Measurements from ENCODE around the gene TNNT2. TPM values are rescaled to one million over a fixed set of nuclear protein-coding genes. Genes with fewer than 3 reads are reported as not detected.

TNNT2 gene
- total RNA-seq, 1 experiment from 2014 or later: 0.17 TPM

GRCh38 chr1:201321826-201322390 is 55.6 kb downstream of the TNNT2 start:
- no peaks in the 10 kb centered on the region for H3K36me3 ChIP-seq (replicated peaks; ENCODE audit: control insufficient read depth, insufficient read depth, low read length)
- no peak overlapping the region for H3K4me3 ChIP-seq (ENCODE audit: insufficient read depth, low read depth, low read length)
- DNase-seq: no peak
- no peaks in the 10 kb centered on the region; the same call in 1 of the 2 replicates for H3K27me3 ChIP-seq (ENCODE audit: control insufficient read depth, insufficient read depth, low read length)

DNA sequence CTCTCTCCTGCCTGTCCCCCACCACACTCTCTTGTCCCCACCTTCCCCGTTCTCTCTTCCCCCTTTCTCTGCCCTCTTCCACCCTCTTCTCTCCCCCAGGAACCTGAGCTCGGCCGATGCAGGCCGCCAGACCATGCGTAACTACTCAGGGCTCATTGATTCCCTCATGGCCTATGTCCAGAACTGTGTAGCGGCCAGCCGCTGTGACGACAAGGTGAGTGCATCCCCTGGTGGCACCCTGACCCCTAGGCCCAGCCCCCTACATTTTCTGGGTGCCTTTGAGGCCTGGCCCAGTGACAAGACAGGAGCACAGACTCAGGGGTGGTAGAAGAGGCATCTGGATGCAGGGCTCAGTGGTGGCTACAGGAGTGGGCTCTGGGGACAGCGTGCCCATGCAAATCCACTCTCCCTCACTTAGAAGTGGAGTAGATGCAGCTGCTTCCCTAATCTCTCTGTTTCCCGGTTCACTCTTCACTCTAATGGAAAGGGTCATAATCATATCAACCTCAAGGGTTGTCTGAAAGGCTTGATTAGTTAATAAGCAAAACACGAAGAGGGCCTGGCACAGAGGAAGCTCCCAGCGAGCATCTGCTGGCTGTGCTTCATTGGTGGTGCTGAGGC is 57.2 kb downstream of the TNNT2 start:
- Histone ChIP-seq H3K4me3 (ENCODE audit: insufficient read depth, low read depth, low read length) (no peak overlapping the region), H3K36me3 (replicated peaks; ENCODE audit: control insufficient read depth, insufficient read depth, low read length) (no peaks in the 10 kb centered on the region), H3K27me3 (ENCODE audit: control insufficient read depth, insufficient read depth, low read length) (no peaks in the 10 kb centered on the region; the same call in 1 of the 2 replicates)
- no peak for DNase-seq

DNA sequence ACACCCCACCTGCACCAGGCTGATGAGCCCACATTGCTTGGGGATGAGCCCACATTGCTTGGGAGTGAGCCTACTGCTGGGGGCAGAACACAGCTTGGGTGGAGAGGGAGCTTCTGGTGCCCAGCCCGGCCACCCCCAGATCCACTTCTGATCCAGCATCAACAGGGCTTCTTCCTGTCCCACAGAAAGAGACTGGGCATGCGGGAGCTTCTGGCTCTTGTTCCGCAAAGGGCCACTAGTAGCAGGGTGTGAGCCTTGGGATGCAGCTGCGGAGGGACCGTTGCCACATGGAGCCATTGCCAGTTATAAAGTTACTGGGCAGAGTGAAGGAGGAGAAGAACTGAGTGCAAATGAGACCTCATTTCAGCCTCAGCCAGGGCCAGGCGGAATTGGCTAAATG is 57.8 kb downstream of the TNNT2 start:
- H3K36me3 ChIP-seq (replicated peaks; ENCODE audit: control insufficient read depth, insufficient read depth, low read length): no peaks in the 10 kb centered on the region
- no peak for DNase-seq
- H3K4me3 ChIP-seq (ENCODE audit: insufficient read depth, low read depth, low read length): no peak overlapping the region
- no peaks in the 10 kb centered on the region; the same call in 1 of the 2 replicates for H3K27me3 ChIP-seq (ENCODE audit: control insufficient read depth, insufficient read depth, low read length)

DNA sequence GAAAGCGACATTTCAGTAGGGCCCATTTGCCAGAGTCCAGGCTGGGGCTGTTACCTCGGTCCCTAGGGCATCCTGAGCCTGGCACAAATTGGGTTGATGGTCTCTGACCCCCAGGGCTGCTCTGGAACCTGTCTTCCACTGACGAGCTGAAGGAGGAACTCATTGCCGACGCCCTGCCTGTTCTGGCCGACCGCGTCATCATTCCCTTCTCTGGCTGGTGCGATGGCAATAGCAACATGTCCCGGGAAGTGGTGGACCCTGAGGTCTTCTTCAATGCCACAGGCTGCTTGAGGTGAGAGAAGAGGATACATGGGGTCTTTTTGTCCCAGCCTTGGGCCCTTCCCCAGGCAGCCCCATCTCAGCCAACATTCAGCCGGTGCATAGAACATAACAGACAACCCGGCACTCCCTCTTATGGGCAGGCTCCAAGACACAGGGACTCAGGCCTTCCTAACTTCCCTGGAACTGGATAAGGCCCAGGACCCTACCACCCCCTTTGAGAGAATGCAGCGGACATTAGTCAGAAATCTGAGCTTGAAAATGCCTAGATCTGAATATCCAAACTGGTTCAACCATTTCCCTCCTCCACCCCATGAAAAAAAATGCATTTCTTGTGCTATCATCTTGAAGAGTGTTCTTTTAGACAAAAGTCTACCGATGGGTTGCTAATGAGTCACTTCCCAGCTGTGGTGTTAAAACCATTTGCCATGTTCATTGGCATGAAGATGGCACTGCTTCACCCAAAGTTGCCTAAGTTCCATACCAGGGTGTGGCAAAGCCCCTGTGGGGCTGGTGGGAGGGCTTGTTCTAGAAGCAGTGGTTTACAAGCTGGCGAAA is 58.8 kb downstream of the TNNT2 start:
- Histone ChIP-seq H3K27me3 (ENCODE audit: control insufficient read depth, insufficient read depth, low read length) (no peaks in the 10 kb centered on the region; the same call in 1 of the 2 replicates), H3K4me3 (ENCODE audit: insufficient read depth, low read depth, low read length) (no peak overlapping the region), H3K36me3 (replicated peaks; ENCODE audit: control insufficient read depth, insufficient read depth, low read length) (no peaks in the 10 kb centered on the region)
- DNase-seq: no peak

DNA sequence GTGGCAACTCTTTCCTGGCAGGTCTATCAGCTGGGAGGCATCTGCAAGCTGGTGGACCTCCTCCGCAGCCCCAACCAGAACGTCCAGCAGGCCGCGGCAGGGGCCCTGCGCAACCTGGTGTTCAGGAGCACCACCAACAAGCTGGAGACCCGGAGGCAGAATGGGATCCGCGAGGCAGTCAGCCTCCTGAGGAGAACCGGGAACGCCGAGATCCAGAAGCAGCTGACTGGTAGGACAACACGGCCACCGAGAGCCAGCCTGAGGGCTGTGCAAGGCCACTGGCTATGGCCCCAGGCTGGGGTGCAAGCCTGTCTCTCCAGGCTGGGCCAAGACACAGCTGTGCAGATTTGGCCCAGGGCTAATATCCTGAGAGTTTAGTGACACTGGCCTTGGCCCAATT is 59.9 kb downstream of the TNNT2 start:
- no peak for DNase-seq
- Histone ChIP-seq H3K27me3 (ENCODE audit: control insufficient read depth, insufficient read depth, low read length) (no peaks in the 10 kb centered on the region; the same call in 1 of the 2 replicates), H3K36me3 (replicated peaks; ENCODE audit: control insufficient read depth, insufficient read depth, low read length) (no peaks in the 10 kb centered on the region), H3K4me3 (ENCODE audit: insufficient read depth, low read depth, low read length) (no peak overlapping the region)

DNA sequence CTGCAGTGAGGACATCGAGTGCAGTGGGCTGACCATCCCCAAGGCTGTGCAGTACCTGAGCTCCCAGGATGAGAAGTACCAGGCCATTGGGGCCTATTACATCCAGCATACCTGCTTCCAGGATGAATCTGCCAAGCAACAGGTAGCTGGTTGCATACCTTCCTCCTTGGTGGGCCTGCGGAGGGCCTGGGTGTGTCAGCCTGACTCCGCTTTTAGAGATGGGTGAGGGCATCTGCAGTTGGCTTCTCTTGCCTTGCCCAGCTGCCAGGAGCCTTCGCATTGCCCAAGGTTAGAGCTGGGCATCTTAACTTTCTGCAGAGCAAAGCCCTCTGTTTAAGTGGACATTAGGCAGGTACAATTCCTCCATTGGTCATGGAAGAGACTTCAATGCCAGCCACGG is 60.9 kb downstream of the TNNT2 start:
- Histone ChIP-seq H3K4me3 (ENCODE audit: insufficient read depth, low read depth, low read length) (no peak overlapping the region), H3K27me3 (ENCODE audit: control insufficient read depth, insufficient read depth, low read length) (no peaks in the 10 kb centered on the region; the same call in 1 of the 2 replicates), H3K36me3 (replicated peaks; ENCODE audit: control insufficient read depth, insufficient read depth, low read length) (no peaks in the 10 kb centered on the region)
- DNase-seq: no peak

DNA sequence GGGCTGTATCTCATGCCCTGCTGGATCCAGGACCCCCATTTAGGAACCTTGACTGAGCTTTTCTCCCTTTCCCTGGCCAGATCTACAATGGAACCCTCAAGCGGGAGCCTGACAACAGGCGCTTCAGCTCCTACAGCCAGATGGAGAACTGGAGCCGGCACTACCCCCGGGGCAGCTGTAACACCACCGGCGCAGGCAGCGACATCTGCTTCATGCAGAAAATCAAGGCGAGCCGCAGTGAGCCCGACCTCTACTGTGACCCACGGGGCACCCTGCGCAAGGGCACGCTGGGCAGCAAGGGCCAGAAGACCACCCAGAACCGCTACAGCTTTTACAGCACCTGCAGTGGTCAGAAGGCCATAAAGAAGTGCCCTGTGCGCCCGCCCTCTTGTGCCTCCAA is 64.4 kb downstream of the TNNT2 start:
- Histone ChIP-seq H3K27me3 (ENCODE audit: control insufficient read depth, insufficient read depth, low read length) (peaks cover 7% of the 10 kb centered on the region), H3K4me3 (ENCODE audit: insufficient read depth, low read depth, low read length) (no peak overlapping the region), H3K36me3 (replicated peaks; ENCODE audit: control insufficient read depth, insufficient read depth, low read length) (no peaks in the 10 kb centered on the region)
- DNase-seq: no peak

- DNase-seq: no peak
- Histone ChIP-seq H3K4me3 (ENCODE audit: insufficient read depth, low read depth, low read length) (no peak overlapping the region), H3K27me3 (ENCODE audit: control insufficient read depth, insufficient read depth, low read length) (peaks cover 7% of the 10 kb centered on the region), H3K36me3 (replicated peaks; ENCODE audit: control insufficient read depth, insufficient read depth, low read length) (no peaks in the 10 kb centered on the region)
These were observed 65.2 kb downstream of the TNNT2 start for GRCh38 chr1:201312298-201312697.

- no peak overlapping the region for H3K4me3 ChIP-seq (ENCODE audit: insufficient read depth, low read depth, low read length)
- no peak for DNase-seq
- peaks cover 7% of the 10 kb centered on the region for H3K27me3 ChIP-seq (ENCODE audit: control insufficient read depth, insufficient read depth, low read length)
- no peaks in the 10 kb centered on the region for H3K36me3 ChIP-seq (replicated peaks; ENCODE audit: control insufficient read depth, insufficient read depth, low read length)
These were observed 66.0 kb downstream of the TNNT2 start for GRCh38 chr1:201311356-201312011.

DNA sequence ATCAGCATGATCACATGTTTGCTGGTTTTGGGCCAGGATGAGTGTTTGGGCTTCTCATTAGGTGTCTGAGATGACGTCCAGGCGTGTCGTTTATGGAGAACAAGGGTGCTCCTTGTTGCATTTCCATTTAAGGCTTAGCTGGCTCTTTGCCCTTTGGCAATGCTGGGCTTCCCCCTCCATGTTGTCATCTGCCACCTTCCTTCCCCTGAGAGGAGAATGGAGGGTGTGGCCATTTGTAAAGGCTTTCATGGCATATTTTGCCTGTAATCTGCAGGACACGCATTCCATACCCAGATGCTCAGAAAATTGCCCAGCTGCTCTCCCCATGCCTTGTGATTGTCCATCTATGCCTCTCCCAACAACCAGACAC is 66.5 kb downstream of the TNNT2 start:
- no peaks in the 10 kb centered on the region for H3K36me3 ChIP-seq (replicated peaks; ENCODE audit: control insufficient read depth, insufficient read depth, low read length)
- peaks cover 7% of the 10 kb centered on the region for H3K27me3 ChIP-seq (ENCODE audit: control insufficient read depth, insufficient read depth, low read length)
- H3K4me3 ChIP-seq (ENCODE audit: insufficient read depth, low read depth, low read length): no peak overlapping the region
- no peak for DNase-seq

- H3K36me3 ChIP-seq (replicated peaks; ENCODE audit: control insufficient read depth, insufficient read depth, low read length): no peaks in the 10 kb centered on the region
These were observed 67.1 kb downstream of the TNNT2 start for GRCh38 chr1:201310251-201310985.

GRCh38 chr1:201309416-201309815 is 68.1 kb downstream of the TNNT2 start:
- Histone ChIP-seq H3K4me3 (ENCODE audit: insufficient read depth, low read depth, low read length) (no peak overlapping the region), H3K36me3 (replicated peaks; ENCODE audit: control insufficient read depth, insufficient read depth, low read length) (no peaks in the 10 kb centered on the region), H3K27me3 (ENCODE audit: control insufficient read depth, insufficient read depth, low read length) (peaks cover 7% of the 10 kb centered on the region)
- peak; percentile 93 for DNase-seq

More at GRCh38 chr1:201310251-201310985, 67.1 kb downstream of the TNNT2 start:
- Histone ChIP-seq H3K27me3 (ENCODE audit: control insufficient read depth, insufficient read depth, low read length) (peaks cover 7% of the 10 kb centered on the region), H3K4me3 (ENCODE audit: insufficient read depth, low read depth, low read length) (no peak overlapping the region)
- no peak for DNase-seq

Measured in H7 (cell line).